T-cell (primary cell): ENCODE measurements around the gene PLA2G2A. TPM values are rescaled to one million over a fixed set of nuclear protein-coding genes. Genes with fewer than 3 reads are reported as not detected.

Experiments used
- ATAC-seq, 4 experiments: fragments of 200-7000 bp in 3 of 4; fragments of 150-1000 bp in 1 of 4; cut with Tn5 transposase; replicated peaks in 1 of 4; 1 replicate in 3 of 4; 2 replicates in 1 of 4; pipeline ENCODE4 v1.10.0; 2021; ENCODE audit warnings: moderate library complexity in 3 of 4, mild to moderate bottlenecking in 2 of 4, moderate number of reproducible peaks in 1 of 4
- CTCF ChIA-PET, 2 donors: fragments of 300-600 bp; sonication (Branson Sonifier 250); formaldehyde crosslinking; loops; one replicate each; lab custom pipeline; 2022; ENCODE audit warnings: antibody characterized with exemption in 2 of 2; lab: Charles Lee
- POLR2A ChIA-PET, 2 donors: fragments of 300-600 bp; sonication (Branson Sonifier 250); formaldehyde crosslinking; loops; one replicate each; lab custom pipeline; 2022; ENCODE audit warnings: antibody characterized with exemption in 2 of 2; lab: Charles Lee
- DNase-seq, 35 experiments: peaks; one replicate each; pipeline versions ENCODE4 v3.0.0 to v3.0.0-alpha.2; 2013 to 2023
- H3K27ac ChIP-seq: one replicate; pipeline ENCODE4 v1.5.1; 2013; ENCODE audit warnings: low read length
- H3K27me3 ChIP-seq, 2 experiments: replicated peaks in 1 of 2; 1 replicate in 1 of 2; 2 replicates in 1 of 2; pipeline versions ENCODE4 v1.6.1 to v1.7.0; 2013; ENCODE audit warnings: low read length in 1 of 2, mixed read lengths in 1 of 2; ENCODE audit not compliant: control insufficient read depth in 2 of 2, insufficient read depth in 2 of 2; ENCODE audit errors: extremely low read depth in 1 of 2
- H3K36me3 ChIP-seq, 2 donors: 1 replicate in 1 of 2; 2 replicates in 1 of 2; pipeline versions ENCODE4 v1.6.1 to v1.7.0; 2013; ENCODE audit warnings: low read length in 1 of 2; ENCODE audit not compliant: control insufficient read depth in 2 of 2, insufficient read depth in 1 of 2; ENCODE audit errors: extremely low read depth in 1 of 2
- H3K4me1 ChIP-seq, 2 experiments: 1 replicate in 1 of 2; 2 replicates in 1 of 2; pipeline versions ENCODE4 v1.6.1 to v1.7.0; 2013; ENCODE audit warnings: low read length in 2 of 2, mixed read lengths in 1 of 2; ENCODE audit not compliant: insufficient read depth in 2 of 2, control insufficient read depth in 1 of 2; ENCODE audit errors: extremely low read depth in 1 of 2
- H3K4me3 ChIP-seq, 2 donors: 1 replicate in 1 of 2; 2 replicates in 1 of 2; pipeline versions ENCODE4 v1.5.1 to v1.7.0; 2013; ENCODE audit warnings: mild to moderate bottlenecking in 2 of 2, low read length in 1 of 2, moderate library complexity in 1 of 2; ENCODE audit not compliant: control insufficient read depth in 1 of 2; ENCODE audit errors: extremely low read depth in 1 of 2
- H3K9me3 ChIP-seq: 2 replicates; pipeline ENCODE4 v1.7.0; 2013
- H3K27ac Mint-ChIP-seq, 2 donors: one replicate each; pipeline ENCODE4 v1.8.0; 2020 to 2021; ENCODE audit warnings: mild to moderate bottlenecking in 2 of 2, mixed read lengths in 2 of 2
- H3K27me3 Mint-ChIP-seq, 2 donors: one replicate each; pipeline ENCODE4 v1.8.0; 2021 to 2022; ENCODE audit warnings: mixed read lengths in 2 of 2
- H3K36me3 Mint-ChIP-seq: one replicate; pipeline ENCODE4 v1.8.0; 2021; ENCODE audit warnings: mixed read lengths
- H3K4me1 Mint-ChIP-seq, 3 donors: one replicate each; pipeline ENCODE4 v1.8.0; 2020 to 2022; ENCODE audit warnings: mixed read lengths in 3 of 3, mild to moderate bottlenecking in 1 of 3
- H3K4me3 Mint-ChIP-seq, 3 donors: one replicate each; pipeline ENCODE4 v1.8.0; 2020 to 2022; ENCODE audit warnings: mild to moderate bottlenecking in 3 of 3, mixed read lengths in 3 of 3, moderate library complexity in 3 of 3
- H3K9me3 Mint-ChIP-seq, 3 donors: one replicate each; pipeline ENCODE4 v1.8.0; 2020 to 2022; ENCODE audit warnings: mixed read lengths in 3 of 3
- WGBS: methylation state at CpG from one replicate; pipeline ENCODE4 v1.1.5; 2013; ENCODE audit warnings: missing lambda C conversion rate; ENCODE audit not compliant: insufficient coverage; 5-methylcytosine and 5-hydroxymethylcytosine counted together
- total RNA-seq, 35 experiments: library from RNA in 6 of 35; stranded (reverse) in 6 of 35; fragments of 120-200 nt in 1 of 35; gene quantifications; one replicate each; pipeline versions ENCODE4 v1.2.1 to v1.2.4 and lab custom pipeline; 2013 to 2026

Gene PLA2G2A
- total RNA-seq, 5 donors from 2014 or later (not counting 1 experiment from before 2014, with no cell fraction given) = not detected

DNA sequence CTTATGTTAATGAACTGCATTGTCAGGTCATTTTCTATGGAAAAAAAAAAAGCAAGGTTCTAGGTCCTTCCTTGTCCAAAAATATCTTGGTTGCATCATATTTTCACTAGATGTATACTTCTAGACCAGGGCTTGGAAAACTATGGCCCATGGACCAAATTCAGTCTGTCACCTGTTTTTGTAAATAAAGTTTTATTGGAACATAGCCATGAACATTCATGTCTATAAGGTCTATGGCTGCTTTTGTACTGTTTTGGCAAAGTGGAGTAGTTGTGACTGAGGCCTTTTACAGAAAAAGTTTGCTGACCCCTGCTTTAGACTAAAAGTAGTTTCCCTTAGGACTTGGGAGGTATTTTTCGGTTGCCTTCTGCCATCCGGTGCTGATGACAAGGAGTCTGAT is 36.8 kb downstream of the PLA2G2A start:
- Histone ChIP-seq H3K9me3 (no peaks in the 10 kb centered on the region), H3K4me3 (no peak overlapping the region), H3K36me3 (no peaks in the 10 kb centered on the region), H3K4me1 (no peaks in the 10 kb centered on the region), H3K27me3 (peaks cover 2 to 3% of the 10 kb centered on the region in 2 experiments), H3K27ac (no peak overlapping the region)
- ATAC-seq = no peak
- Mint-ChIP-seq H3K4me3 (no peak overlapping the region), H3K27me3 (peaks cover 11 to 13% of the 10 kb centered on the region in 2 donors), H3K27ac (no peak overlapping the region), H3K36me3 (no peaks in the 10 kb centered on the region), H3K9me3 (no peaks in the 10 kb centered on the region), H3K4me1 (no peaks in the 10 kb centered on the region)
- no CpG with 5 or more reads among the region's 2 CpGs for WGBS
- DNase-seq = no peak
- POLR2A ChIA-PET = no interaction called here
- CTCF ChIA-PET = no interaction called here

DNA sequence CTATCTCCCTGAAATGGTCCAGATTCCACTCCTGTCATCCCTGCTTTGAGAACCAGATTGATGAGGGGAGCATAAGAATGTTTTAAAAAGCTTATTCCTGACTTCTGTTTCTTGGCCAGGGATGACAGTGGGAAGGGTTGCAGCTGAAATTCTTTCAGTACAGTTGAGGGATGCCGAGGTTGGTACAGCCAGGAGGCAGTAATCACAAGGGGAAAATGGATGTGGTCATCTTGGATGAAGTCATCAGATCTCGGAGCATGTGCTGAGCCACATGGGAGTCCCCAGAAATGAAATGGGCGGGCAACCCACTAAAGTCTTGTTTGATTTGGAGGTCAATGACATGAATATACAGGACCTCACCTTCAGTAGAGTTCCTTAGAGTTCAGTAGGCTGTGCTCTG is 37.3 kb downstream of the PLA2G2A start:
- POLR2A ChIA-PET = no interaction called here
- no peak for DNase-seq

DNA sequence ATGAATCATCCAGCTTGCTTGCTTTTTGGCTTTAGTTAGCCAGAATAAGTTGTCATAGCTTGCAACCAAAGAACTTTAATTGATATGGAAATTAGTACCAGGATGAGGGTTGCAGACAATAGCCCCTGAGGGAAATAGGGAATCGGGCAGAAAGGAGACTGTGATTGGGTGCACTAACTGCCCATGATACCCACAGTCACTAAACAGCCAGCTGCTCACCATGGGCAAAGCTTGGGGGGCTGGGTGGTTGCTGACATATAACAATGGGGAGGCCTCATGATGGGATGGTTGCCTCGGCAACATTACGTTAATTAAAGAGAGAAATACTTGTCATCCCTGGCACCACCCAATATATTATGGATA is 38.2 kb downstream of the PLA2G2A start:
- Histone ChIP-seq H3K36me3 (no peaks in the 10 kb centered on the region), H3K27me3 (no peaks in the 10 kb centered on the region), H3K4me1 (no peaks in the 10 kb centered on the region), H3K27ac (no peak overlapping the region), H3K4me3 (no peak overlapping the region), H3K9me3 (no peaks in the 10 kb centered on the region)
- ChIA-PET POLR2A (no interaction called here), CTCF (no interaction called here)
- DNase-seq (no peak), ATAC-seq (no peak)
- no peak overlapping the region for H3K27ac Mint-ChIP-seq
- no peaks in the 10 kb centered on the region for H3K9me3 Mint-ChIP-seq
- no CpG with 5 or more reads among the region's 3 CpGs for whole genome bisulfite sequencing
- no peaks in the 10 kb centered on the region for H3K4me1 Mint-ChIP-seq
- no peaks in the 10 kb centered on the region for H3K36me3 Mint-ChIP-seq
- H3K4me3 Mint-ChIP-seq = no peak overlapping the region
- peaks cover 4 to 5% of the 10 kb centered on the region in 2 donors for H3K27me3 Mint-ChIP-seq

More for the DNA sequence above, 37.3 kb downstream of the PLA2G2A start:
- Mint-ChIP-seq H3K36me3 (no peaks in the 10 kb centered on the region), H3K4me3 (no peak overlapping the region), H3K4me1 (no peaks in the 10 kb centered on the region), H3K27me3 (peaks cover 11 to 13% of the 10 kb centered on the region in 2 donors), H3K27ac (no peak overlapping the region), H3K9me3 (no peaks in the 10 kb centered on the region)
- Histone ChIP-seq H3K9me3 (no peaks in the 10 kb centered on the region), H3K4me3 (no peak overlapping the region), H3K36me3 (no peaks in the 10 kb centered on the region), H3K4me1 (no peaks in the 10 kb centered on the region), H3K27me3 (peaks cover 0 to 2% of the 10 kb centered on the region in 2 experiments), H3K27ac (no peak overlapping the region)
- CTCF ChIA-PET = no interaction called here
- WGBS = 84% methylated on average over 3 of the region's 3 CpGs
- no peak for ATAC-seq

DNA sequence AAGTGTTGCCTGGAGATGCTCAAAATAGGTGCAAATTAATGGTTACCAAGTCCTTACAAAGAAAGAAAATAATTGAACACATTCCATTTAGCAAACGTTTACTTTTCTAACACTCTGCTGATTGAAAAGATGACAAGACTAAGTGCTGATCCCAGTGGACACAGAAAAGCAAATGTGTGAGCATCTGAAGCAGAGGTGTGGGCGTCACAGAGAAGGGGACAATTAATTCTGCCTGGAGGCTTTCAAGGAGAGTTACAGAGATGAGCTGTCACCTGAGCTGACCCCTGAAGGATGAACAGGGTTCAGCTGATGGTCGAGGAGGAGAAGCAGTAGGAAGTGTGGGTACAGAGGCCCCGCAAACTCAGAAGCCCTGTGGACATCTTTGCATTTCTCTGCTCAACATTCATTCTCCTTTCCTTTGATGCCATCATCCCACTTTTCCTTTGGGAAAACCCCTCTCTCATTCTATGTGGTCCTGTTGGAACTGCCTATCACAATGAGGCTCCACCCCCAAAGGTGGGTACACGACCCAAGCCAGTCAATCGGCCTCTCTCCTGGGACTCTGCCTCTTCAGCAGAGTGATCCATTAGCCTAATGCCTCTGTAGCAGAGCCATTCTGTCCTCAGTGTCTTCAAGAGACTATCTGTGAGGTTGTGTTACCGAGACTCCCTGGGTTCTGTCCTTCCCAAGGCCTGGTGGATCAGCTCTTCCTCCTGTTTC is 38.8 kb downstream of the PLA2G2A start:
- H3K27me3 ChIP-seq = no peaks in the 10 kb centered on the region
- no peaks in the 10 kb centered on the region for H3K4me1 ChIP-seq
- Mint-ChIP-seq H3K36me3 (no peaks in the 10 kb centered on the region), H3K27ac (no peak overlapping the region), H3K27me3 (peaks cover 3 to 4% of the 10 kb centered on the region in 2 donors), H3K4me3 (no peak overlapping the region), H3K9me3 (no peaks in the 10 kb centered on the region), H3K4me1 (no peaks in the 10 kb centered on the region)
- no peak overlapping the region for H3K4me3 ChIP-seq
- no peak for DNase-seq
- H3K36me3 ChIP-seq = no peaks in the 10 kb centered on the region
- ChIA-PET CTCF (no interaction called here), POLR2A (no interaction called here)
- ATAC-seq = no peak
- WGBS = 76% methylated on average over 5 of the region's 7 CpGs
- no peaks in the 10 kb centered on the region for H3K9me3 ChIP-seq
- H3K27ac ChIP-seq = no peak overlapping the region

DNA sequence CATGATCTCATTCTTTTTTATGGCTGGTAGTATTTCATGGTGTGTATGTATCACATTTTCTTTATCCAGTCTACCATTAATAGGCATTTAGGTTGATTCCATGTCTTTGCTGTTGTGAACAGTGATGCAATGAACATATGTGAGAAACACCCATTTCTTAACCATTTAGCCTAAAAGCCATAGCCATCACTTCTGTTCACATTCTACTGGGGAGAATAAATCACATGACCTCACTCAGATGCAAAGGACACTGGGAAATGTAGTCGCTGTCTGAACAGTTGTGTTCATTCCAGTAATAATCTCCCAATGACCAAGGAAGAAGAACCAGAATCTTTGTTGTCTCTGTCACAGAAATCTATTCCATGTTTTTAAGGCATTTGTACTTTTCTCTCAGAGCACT is 40.9 kb downstream of the PLA2G2A start:
- Mint-ChIP-seq H3K9me3 (no peaks in the 10 kb centered on the region), H3K4me1 (no peaks in the 10 kb centered on the region), H3K27ac (no peak overlapping the region), H3K27me3 (peaks cover 1 to 4% of the 10 kb centered on the region in 2 donors), H3K4me3 (no peak overlapping the region), H3K36me3 (no peaks in the 10 kb centered on the region)
- Histone ChIP-seq H3K4me3 (no peak overlapping the region), H3K9me3 (no peaks in the 10 kb centered on the region), H3K36me3 (no peaks in the 10 kb centered on the region), H3K27me3 (peaks cover 0 to 11% of the 10 kb centered on the region in 2 experiments), H3K4me1 (no peaks in the 10 kb centered on the region), H3K27ac (no peak overlapping the region)
- ATAC-seq (no peak), DNase-seq (no peak)
- WGBS = no CpG with 5 or more reads among the region's 1 CpG
- POLR2A ChIA-PET = no interaction called here
- CTCF ChIA-PET = no interaction called here

DNA sequence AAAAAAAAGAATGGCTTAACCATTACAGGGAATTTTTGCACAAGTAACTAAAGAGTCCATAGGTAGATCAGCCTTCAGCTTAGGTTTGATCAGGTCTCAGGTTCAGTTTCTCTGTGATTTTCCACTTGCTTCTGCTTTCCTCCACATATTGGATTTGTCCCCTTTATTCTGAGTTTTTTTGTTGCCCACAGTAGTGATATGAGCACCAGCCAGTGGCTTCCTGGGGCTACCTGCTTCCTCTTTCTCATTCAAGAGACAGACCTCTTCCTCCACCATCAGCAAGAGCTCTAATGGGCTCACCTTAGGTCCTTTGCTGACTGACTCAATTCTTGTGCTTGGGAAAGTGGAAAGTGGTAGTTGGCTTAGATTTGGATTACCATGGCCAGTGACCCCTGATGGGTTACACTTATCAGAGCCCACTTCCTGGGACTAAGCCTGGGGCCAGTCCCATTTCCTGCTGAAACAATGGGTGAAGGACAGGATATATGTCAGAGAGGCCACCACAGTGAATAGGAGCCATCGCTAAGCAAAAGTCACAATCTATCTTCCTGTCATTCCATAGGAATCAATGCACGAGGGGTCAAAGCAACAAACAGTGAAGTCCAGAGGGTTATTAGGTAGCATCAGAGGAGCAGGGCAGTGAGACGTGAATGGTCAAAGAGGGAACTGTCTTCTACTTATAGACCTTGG is 43.2 kb downstream of the PLA2G2A start:
- no peaks in the 10 kb centered on the region for H3K36me3 ChIP-seq
- WGBS = no CpG with 5 or more reads among the region's 3 CpGs
- no peaks in the 10 kb centered on the region for H3K4me1 ChIP-seq
- peaks cover 0 to 13% of the 10 kb centered on the region in 2 experiments for H3K27me3 ChIP-seq
- H3K4me3 Mint-ChIP-seq = no peak overlapping the region
- ChIA-PET POLR2A (interaction anchor here in 1 of 2 donors (0.6 to 0.7 kb wide), 2 partner anchors 243 to 1286 kb away, joined by 3 to 10 read pairs; no protein-coding TSS in a partner anchor), CTCF (no interaction called here)
- no peaks in the 10 kb centered on the region for H3K9me3 ChIP-seq
- ATAC-seq (no peak), DNase-seq (no peak)
- no peak overlapping the region for H3K4me3 ChIP-seq
- peaks cover 8 to 19% (median 15%) of the 10 kb centered on the region in 3 donors for H3K9me3 Mint-ChIP-seq
- H3K36me3 Mint-ChIP-seq = no peaks in the 10 kb centered on the region
- H3K27me3 Mint-ChIP-seq = peaks cover 1 to 4% of the 10 kb centered on the region in 2 donors
- H3K27ac ChIP-seq = no peak overlapping the region
- no peak overlapping the region for H3K27ac Mint-ChIP-seq
- no peaks in the 10 kb centered on the region for H3K4me1 Mint-ChIP-seq
